ENCODE data around the gene MFAP2.

Gene MFAP2

GRCh38 chr1:17005365-17005740, 24.9 kb upstream of the MFAP2 start:
- FAIRE-seq, result no peak

- FAIRE-seq, result no peak
Observed at GRCh38 chr1:17004466-17005364, 24.3 kb upstream of the MFAP2 start.

GRCh38 chr1:17002524-17002902, 22.1 kb upstream of the MFAP2 start:
- no peak for FAIRE-seq

- FAIRE-seq, result no peak
Observed at GRCh38 chr1:17001760-17002523, 21.5 kb upstream of the MFAP2 start.

- no peak for FAIRE-seq
Observed at GRCh38 chr1:16999863-17000262, 19.4 kb upstream of the MFAP2 start.

GRCh38 chr1:16998589-16998988, 18.2 kb upstream of the MFAP2 start:
- FAIRE-seq, result no peak

GRCh38 chr1:16996845-16997244, 16.4 kb upstream of the MFAP2 start:
- no peak for FAIRE-seq

- FAIRE-seq, result no peak
Observed at GRCh38 chr1:16993521-16994038, 13.2 kb upstream of the MFAP2 start.

GRCh38 chr1:16992675-16993074, 12.3 kb upstream of the MFAP2 start:
- no peak for FAIRE-seq

GRCh38 chr1:16992102-16992501, 11.7 kb upstream of the MFAP2 start:
- no peak for FAIRE-seq

- FAIRE-seq, result no peak
Observed at GRCh38 chr1:16991571-16991970, 11.2 kb upstream of the MFAP2 start.

- no peak for FAIRE-seq
Observed at GRCh38 chr1:16989676-16990391, 9.4 kb upstream of the MFAP2 start.

GRCh38 chr1:16988210-16988609, 7.8 kb upstream of the MFAP2 start:
- no peak for FAIRE-seq

GRCh38 chr1:16986962-16987361, 6.5 kb upstream of the MFAP2 start:
- no peak for FAIRE-seq

- no peak for FAIRE-seq
Observed at GRCh38 chr1:16986560-16986959, 6.1 kb upstream of the MFAP2 start.

GRCh38 chr1:16986113-16986512, 5.7 kb upstream of the MFAP2 start:
- FAIRE-seq, result no peak

- FAIRE-seq, result no peak
Observed at GRCh38 chr1:16984717-16985116, 4.3 kb upstream of the MFAP2 start.

GRCh38 chr1:16983649-16984048, 3.2 kb upstream of the MFAP2 start:
- FAIRE-seq, result no peak

GRCh38 chr1:16982902-16983301, 2.5 kb upstream of the MFAP2 start:
- FAIRE-seq, result no peak

GRCh38 chr1:16981269-16981849, 939 bp upstream of the MFAP2 start:
- FAIRE-seq, result no peak

GRCh38 chr1:16979475-16980327, 719 bp downstream of the MFAP2 start:
- no peak for FAIRE-seq
